COLO668 (cell line): ENCODE data around the gene CDC25A.
"Not testable (repeated sequence)": the region's sequence is repeated elsewhere in the genome, so short reads cannot be mapped to it uniquely, and the experiment has no call there.

Source experiments
- DNase-seq: peaks from one replicate; lab custom pipeline; 2025; ENCODE audit not compliant: unreplicated experiment; lab: John Stamatoyannopoulos, UW

Gene CDC25A

DNA sequence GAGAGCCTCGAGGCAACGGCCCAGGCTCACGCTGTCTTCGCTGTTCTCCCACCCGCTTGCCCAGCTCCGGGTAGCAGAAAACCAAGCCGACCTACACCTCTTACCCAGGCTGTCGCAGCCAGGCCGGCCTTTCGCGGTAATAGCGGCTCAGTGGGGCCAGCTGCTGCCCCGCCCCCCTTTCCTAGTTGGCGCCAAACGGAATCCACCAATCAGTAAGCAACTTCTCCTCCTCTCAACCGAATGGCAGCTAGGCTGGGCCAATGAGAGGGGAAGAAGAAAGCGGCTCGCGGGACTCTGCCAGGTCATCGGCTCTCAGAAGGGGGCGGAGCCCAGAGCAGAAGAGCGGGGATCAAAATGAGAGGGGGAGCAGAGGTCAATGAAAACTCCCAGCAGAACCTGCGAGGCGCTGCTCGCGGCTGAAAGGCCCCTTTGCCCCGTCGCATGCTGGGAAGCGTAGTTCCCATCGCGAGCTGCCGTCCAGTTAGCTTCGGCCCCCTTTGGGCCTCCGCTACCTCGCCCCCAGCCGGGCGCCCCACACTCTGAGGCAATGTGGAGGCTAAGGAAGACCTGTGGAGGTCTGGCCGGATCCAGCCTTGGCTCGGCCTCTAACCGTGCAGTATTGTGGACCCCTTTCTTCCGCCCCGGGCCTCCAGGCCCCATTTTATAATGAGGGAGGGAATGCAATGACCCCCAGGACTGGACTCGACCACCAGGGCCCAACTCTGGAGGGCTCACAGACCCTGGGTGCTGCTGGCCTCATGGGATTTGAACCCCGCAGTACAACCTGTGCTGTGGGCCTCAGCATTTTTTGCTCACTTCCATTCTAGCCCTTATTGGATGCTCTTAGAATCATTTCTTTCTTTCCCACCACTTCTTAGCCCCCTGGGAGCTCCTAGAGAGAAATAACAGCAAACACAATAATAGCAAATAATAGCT, at the start of gene CDC25A:
TSS of gene CDC25A (minus strand) at position 152 of the 936 bp plus-strand sequence. CDS start 470 bp downstream, outside the sequence.
- DNase-seq = peak; percentile 94

DNA sequence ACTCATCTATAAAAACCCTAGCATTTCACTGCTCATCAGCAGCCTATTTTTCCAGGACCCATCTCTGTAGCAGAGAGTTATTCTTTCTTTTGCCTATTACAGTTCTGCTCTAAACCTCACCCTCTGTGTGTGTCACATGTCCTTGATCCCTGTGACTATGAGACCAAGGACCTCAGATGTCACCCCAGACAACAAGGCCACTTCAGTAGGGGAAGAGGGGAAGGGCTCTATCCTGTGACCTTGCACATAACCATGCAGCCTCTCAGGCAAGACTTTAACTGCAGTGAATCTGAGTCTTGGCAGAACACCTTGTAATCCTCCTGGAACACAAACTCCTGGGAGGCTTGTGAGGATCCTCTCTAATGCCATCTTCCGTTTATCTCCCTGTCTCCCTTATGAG, 48.3 kb upstream of the CDC25A start:
- DNase-seq = no peak

DNA sequence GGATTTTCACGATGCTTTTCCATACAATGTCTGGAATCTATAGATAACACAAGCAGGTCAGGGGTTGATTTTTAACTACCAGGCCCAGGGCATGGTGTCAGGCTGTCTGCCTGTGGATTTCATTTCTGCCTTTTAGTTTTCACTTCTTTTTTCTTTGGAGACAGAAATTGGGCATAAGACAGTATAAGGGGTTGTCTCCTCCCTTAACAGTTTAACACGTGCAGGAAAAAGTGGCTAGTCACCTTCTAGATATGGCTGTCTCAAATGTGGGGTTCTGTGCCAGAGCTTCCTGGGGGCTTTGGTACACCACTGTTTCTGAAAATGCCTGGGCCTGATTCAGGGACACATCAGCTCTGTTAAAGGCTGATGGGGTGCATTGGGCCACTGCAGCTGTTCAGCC, 45.3 kb upstream of the CDC25A start:
- no peak for DNase-seq

DNA sequence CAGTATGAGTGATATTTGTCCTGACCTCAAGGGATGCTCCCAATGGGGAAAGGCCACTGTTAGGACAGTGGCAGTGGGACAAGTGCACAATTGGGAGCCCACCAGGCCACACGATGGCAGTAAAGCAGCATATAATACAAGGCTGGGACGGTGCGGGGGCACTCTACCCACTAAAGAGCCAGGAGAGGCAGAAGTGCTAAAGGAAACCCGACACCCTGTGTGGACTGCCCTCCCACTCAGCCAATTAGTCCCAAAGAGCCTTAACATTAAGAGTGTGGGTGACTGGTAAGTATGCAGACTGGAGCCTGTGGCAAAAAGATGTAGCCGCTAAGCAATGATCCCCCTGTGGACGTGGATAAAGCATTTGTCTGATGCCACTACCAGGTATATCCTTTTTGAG, 44.5 kb upstream of the CDC25A start:
- DNase-seq = peak; percentile 69

DNA sequence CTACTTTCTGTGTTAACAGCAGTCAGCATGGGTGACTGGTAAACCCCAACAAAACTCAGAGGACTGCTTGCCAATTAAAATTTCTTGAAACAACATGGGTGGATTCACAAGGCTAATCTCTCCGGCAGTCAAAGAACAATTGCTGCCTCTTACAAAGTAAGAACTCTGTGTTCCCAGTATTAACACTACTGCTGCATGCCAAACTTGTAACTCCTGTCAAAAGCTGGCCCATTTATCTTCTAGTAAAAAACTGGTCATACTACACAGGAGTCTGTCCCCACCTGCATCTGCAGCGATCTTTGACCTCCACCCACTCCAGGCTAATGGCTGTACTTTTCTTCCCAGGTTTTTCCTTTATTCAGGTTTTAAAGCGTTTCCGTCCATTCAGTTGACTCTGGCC, 44.0 kb upstream of the CDC25A start:
- DNase-seq = no peak

DNA sequence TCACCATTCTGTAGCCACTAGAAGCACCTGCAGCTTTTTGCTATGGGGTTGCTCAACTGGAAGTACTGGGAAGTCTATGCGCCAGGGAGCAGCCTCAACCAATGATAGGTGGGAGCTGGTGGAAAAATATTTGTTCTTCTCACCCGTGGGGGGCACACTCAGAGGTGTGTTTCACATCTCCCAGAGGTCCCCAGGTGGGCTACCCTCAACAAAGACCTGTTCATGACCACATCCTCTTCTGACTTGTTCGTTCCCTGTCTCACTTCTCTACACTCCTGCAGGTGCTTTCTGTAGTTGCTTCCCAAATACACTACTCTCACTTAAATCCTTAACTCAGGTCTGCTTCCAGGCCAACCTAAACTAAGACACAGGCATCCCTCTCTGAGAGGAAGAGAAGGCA, 38.7 kb upstream of the CDC25A start:
- DNase-seq = no peak

DNA sequence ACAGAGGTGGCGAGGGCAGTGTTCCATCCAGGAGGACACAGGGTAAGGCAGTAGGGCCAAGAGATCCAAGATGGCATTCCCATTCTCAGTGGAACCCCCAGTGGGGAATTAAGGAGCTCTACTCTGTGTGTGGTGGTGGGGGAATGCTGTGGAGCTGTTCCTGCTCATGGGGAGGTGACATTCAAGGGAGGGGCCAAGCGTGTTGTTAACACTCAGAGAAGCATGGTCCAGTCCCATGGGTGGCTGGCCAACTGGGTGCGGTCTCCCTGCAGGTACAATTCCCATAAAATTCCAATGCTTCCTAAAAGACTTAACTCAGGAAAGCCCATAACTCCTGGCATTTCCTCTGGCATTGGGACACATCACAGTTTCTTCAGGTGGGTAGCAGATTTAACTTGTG, 37.4 kb upstream of the CDC25A start:
- no peak for DNase-seq

DNA sequence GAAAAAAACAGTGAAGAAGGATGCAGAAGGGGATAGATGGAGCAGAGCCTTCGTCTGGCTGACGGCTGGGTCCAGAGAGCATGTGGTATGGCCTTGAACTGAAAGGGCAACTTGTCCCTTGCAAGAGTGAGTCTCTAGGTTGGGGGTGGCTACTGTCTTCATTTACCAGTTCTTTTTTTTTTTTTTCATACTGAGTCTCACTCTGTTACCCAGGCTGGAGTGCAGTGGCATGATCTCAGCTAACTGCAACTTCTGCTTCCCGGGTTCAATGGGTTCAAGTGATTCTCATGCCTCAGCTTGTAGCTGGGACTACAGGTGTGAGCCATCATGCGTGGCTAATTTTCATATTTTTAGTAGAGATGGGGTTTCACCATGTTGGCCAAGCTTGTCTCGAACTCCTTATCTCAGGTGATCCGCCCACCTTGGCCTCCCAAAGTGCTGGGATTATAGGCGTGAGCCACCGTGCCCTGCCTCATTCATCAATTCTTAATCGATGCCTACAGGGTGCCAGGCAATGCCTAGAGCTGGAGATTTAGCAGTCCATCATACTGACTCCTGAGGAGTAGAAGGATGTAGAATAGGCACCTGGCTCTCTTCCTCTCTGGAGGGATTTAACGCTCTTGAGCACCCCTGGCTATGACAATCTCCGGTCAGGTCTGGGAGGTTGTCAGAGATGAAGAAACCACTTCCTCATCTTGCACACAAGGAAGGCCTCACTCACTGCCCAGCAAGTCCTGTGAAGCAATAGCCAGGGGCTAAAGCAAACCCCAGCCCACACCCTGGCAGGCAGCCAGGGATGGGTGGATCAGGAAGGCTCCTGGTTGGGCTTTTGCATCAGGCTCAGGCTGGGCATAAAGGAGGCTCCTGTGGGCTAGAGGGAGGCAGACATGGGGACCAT, 34.6 kb upstream of the CDC25A start, which contains the start of gene CAMP:
TSS of gene CAMP (plus strand) at position 880 of the 898 bp plus-strand sequence. CDS start at position 897, 17 bp downstream.
- peak; percentile 71 for DNase-seq

DNA sequence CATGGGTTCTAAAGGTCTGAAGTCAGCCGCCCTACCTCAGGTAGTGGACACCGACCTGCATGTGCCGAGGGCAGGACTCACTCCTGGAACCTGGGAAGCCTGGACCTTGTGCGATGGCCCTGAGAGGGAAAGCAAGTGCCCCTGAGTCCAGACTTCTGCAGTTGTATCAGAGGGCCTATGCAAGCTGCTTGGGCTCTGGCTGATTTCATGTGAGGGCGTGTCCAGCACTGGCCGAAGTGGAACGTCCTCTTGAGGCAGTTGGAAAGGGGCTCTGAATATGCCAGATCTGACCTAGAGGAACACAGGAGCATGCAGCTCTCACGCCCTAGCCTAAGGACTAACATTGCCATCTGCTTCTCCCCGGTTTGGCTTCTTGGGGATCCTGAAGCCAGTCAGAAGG, 32.5 kb upstream of the CDC25A start:
- DNase-seq = no peak

DNA sequence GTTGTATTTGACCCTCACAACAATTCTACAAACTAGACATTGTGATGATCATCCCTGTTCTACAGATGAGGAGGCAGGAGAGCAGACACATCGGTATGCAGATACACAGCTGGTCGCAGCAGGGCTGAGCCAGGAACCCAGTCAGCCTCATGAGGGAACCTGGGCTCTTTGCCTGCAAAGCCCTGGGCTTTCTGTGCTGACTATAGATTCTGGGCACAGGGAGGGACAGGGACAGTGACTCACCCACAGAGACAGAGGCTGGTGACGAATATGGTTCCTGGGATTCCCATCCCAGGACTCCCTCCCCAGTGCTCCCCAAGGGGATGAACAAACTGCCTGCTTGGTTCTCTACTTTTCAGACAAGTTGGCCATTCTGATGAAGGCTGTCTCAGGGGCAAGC, 31.3 kb upstream of the CDC25A start:
- DNase-seq = no peak

DNA sequence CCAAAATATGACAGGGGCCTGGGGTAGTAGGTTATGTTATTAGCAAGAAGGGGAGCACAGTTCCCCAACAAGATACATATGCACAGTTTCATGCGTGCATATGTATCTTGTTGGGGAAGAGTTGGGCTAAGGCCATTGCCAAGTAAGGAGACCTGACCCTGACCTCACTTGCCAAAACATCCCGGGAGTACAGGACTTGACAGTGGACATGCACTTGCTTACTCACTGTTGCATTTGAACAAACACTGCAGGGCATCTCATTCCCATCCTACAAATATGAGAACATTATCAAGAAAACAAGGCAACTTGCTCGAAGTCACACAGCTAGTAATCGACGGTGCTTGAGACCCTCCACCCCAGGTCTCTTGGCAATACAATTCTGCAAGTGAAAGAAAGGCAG, 30.3 kb upstream of the CDC25A start:
- no peak for DNase-seq

DNA sequence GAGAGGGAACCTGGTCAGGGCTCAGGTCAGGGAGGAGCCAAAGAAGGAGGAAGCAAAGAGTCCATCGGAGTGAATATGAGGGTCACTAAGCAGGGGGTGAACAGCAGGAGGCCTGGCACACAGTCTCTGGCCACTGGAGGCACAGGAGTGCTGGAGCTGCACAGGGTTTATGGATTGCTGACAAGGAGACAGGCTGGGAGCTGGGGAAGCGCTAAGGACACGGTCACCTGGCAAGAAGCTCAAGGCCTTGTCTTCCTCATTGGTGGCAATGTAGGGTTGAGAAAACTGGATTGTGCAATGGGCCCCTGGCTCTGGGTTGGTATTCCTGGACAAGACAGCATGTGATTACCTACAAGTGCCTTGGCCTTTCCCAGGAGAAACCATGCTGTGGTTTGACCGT, 29.2 kb upstream of the CDC25A start:
- DNase-seq = no peak

DNA sequence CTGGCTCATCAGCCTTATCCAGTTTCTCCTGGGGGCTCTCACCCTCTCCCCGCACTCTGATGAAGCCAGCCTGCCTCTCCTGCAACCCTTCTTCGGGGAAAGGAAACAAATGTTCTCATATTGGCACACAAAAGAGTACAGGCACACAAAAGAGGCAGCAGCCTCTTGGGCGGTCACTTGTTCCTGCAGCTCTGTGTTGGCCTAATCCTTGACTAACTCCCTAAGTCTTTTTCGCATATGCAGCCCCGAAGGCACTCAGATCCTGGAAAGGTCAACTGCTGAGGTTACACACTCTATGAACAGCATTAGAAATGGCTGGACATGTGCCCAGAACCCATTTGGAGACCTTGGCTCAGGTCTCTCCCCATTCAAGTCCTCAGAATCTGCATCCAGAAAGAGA, 27.7 kb upstream of the CDC25A start:
- no peak for DNase-seq

DNA sequence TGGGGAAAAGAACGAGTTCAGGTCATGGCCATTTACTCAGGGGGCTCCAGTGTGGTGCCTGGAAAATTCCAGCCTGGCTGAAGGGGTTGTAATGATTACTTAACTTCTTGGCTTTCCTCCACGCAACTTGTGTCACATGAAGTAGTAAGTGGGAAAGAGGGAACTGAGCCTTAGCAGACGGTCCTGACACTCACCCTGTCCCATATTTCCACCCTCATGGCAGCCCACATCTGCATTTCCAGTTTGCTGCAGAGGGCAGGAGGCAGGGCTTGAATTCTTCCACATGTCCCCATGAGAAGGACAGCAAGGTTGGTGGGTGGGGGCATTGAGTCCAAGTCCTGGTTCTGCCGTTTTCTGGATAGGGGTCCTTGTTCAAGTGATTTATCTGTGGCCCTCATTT, 27.2 kb upstream of the CDC25A start:
- no peak for DNase-seq

DNA sequence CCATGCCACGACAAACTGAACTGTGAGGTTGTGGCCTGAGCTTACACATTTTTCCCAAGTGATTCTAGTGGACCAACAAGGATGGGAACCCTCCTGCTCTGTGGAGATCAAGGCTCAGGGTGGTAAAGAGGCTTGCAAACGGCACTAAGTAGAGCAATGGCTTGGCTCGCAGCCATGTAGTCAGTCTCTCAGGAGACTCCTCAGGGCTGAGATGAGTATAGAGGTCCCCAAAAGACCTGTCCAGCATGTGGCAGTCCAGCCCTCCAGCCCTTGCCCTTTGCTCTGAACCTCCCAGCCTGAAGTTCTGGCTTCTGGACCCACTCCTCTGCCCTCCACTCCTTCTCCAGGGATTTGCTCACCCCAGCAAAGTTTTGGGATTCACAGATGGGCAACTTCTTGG, 26.8 kb upstream of the CDC25A start:
- no peak for DNase-seq

DNA sequence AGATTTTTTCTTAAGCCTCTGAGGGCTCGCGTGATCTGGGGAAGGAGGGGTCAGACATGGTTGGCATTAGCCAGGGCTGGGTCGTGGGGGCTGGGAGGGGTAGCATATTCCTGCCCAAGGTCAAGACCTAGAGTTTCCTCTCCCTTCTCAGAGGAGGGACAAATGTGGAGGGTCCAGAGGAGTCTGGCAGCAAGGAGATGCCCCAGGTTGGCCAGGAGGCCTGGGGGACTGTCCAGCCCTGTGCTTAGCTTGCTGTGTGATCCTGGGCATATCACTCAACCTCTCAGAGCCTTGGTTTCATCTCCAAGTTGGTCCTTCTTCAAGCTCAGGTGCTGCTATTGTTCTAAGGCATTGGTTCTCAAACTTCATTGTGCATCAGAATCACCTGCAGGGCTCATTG, 26.0 kb upstream of the CDC25A start:
- no peak for DNase-seq

DNA sequence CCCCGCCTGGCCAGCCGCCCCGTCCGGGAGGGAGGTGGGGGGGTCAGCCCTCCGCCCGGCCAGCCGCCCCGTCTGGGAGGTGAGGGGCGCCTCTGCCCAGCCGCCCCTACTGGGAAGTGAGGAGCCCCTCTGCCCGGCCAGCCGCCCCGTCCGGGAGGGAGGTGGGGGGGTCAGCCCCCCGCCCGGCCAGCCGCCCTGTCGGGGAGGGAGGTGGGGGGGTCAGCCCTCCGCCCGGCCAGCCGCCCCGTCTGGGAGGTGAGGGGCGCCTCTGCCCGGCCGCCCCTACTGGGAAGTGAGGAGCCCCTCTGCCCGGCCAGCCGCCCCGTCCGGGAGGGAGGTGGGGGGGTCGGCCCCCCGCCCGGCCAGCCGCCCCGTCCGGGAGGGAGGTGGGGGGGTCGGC, 23.6 kb upstream of the CDC25A start:
- not testable (repeated sequence) for DNase-seq

DNA sequence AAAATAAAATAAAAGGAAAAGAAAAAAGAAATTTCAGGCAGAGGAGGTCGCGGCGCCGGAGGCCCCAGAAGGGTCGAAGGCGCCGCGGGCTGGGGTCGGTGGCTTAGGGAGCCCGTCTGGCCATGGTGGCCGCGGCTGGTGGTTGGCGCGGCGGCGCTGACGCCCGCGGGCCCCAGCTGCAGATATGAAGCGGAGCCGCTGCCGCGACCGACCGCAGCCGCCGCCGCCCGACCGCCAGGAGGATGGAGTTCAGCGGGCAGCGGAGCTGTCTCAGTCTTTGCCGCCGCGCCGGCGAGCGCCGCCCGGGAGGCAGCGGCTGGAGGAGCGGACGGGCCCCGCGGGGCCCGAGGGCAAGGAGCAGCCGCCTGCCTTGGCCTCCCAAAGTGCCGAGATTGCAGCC, 22.3 kb upstream of the CDC25A start:
- DNase-seq = not testable (repeated sequence)

DNA sequence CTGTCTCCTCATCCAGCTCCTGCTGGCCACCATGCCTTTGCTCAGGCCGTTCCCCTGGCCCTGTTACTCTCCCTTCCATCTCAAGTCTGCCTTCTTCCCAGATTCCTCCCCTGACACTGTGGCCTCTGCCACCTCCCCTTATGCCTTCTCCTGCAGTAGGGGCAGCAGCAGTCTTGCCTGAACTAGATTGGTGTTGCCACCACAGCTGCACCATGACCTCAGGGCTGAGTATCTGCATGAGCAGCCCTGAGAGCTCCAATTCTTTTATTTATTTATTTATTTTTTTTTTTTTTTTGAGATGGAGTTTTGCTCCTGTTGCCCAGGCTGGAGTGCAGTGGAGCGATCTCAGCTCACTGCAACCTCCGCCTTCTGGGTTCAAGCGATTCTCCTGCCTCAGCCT, 21.2 kb upstream of the CDC25A start:
- DNase-seq = no peak

DNA sequence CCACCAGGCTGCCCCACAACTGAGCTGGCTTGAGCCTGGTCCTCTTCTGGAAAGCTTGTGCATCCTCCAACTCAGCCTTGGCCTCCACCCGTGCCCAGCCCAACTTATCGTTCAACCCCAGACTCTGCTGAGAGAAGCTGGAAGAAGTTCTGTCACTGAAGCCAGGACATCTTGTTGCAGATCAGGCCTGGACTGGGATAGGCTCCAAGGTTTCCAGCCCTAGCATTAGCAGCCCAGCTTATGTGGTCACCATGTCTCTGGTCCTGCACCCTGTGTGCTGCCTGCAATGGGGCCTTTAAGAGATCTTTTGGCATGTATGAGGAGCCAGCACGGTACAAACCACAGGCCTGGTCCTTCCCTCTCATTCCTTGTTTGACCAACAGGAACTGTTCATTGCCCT, 19.9 kb upstream of the CDC25A start:
- no peak for DNase-seq

DNA sequence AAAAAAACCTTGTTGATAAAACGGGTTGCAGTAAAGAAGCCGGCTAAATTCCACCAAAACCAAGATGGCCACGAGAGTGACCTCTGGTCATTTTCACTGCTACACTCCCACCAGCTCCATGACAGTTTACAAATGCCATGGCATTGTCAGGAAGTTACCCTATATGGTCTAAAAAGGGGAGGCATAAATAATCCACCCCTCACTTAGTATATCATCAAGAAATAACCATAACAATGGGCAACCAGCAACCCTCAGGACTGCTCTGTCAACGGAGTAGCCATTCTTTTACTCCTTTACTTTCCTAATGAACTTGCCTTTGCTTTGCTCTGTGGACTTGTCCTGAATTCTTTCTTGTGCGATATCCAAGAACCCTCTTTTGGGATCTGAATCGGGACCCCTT, 14.4 kb upstream of the CDC25A start:
- no peak for DNase-seq

DNA sequence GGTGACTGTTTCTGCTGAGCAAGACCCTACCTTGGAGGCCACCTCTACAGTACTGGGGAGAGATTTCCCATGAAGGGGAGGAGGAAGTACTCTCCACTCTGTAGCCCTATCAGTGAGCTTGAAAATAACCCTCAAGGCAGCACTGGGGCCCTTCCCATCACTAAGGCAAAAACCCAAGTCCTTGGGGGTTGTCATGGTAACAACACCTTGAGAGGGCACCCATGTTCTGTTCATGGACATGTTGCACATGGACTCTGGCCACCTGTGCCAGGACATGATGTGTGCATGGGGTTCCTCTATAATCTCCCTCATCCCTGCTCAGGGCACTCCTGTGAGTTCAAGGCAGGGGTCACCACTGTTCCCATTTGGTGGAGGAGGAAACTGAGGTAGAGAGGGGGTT, 10.9 kb upstream of the CDC25A start:
- DNase-seq = no peak
